Measurements from ENCODE around the gene ANGPTL7. TPM values are rescaled to one million over a fixed set of nuclear protein-coding genes. Genes with fewer than 3 reads are reported as not detected.

ANGPTL7 gene
- total and polyA plus RNA-seq, 2 of the 8 experiments (the other 6 are each of a cell fraction or from before 2014, with no cell fraction given), result not detected

DNA sequence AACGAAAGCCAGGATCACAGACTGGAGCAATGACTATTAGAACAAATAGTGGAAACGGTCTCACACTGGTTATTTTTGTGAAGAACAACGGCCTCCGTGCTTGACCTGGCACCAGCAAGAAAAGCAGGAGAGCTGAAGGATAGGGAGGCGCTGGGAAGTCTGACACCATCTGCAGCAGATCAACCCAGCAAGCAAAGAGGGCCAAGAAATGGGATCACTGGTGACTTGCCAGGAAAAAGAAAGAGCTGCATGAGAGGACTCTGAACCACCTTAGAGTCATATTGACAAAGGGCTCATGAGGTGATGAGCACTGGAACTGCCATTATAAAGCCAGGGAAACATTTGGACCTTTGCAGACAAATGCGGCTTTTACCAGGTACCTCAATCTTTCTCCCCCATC is 48.2 kb downstream of the ANGPTL7 start (continued):
- TF ChIP-seq CBX5 (IDR thresholded peaks at IDR 0.05; ENCODE audit: low read depth, low read length) (no peak), YY1 (IDR thresholded peaks at IDR 0.05; ENCODE audit: low read depth, low read length) (no peak)

Measured in H1 (cell line).